NCI-H128 (cell line): Measurements from ENCODE around the gene TRIM54.
"Not testable (repeated sequence)": the region's sequence is repeated elsewhere in the genome, so short reads cannot be mapped to it uniquely, and the experiment has no call there.

ENCODE experiments used
- DNase-seq: peaks from one replicate; lab custom pipeline; 2025; ENCODE audit not compliant: unreplicated experiment; lab: John Stamatoyannopoulos, UW

The TRIM54 gene

DNA sequence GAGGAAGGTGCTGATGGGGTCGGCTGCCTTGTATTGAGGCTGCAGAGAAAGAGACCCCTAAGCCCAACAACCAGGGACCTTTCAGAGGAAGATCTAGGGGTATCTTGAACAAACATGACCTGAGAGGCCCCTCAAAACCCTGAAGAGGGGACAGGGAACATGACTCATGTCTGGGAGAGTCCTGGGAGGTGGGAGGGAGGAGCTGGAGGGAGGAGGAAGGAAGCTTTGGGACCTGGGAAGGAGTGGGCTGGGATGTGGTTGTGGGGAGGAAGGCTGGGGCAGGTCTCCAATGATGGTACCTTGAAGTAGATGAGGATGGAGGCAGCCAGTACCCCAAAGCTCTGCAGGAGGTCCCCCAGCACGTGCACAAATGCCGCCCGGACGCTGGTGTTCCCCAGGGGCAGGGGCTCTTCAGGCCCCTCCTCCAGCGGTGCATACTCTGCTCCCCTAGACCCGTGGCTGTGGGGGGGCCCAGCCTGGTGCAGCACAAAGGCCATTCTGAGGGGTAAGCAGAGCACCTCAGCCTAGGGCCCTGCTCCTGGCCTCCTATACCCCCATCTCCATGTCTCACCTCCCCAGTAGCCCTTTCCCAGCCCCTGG lies 25.3 kb upstream of the TRIM54 start:
- no peak for DNase-seq

DNA sequence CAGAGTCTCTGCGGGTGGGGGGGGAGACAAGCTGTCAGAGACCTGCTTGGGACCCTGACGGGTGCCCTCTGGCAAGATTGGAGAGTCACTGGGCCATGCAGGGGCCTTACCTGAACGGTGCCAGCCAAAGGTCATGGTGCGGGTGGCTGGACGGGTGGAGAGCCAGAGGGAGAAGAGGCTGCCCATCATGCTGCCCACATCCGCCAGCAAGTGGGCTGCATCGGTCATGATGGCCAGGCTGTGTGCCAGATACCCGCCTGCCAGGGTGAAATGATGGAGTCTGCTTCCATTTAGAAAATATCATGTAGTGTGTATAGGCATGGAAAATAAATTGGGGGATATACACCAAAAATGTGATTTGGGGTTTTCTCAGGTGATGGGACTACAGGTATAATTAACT lies 24.2 kb upstream of the TRIM54 start:
- no peak for DNase-seq

DNA sequence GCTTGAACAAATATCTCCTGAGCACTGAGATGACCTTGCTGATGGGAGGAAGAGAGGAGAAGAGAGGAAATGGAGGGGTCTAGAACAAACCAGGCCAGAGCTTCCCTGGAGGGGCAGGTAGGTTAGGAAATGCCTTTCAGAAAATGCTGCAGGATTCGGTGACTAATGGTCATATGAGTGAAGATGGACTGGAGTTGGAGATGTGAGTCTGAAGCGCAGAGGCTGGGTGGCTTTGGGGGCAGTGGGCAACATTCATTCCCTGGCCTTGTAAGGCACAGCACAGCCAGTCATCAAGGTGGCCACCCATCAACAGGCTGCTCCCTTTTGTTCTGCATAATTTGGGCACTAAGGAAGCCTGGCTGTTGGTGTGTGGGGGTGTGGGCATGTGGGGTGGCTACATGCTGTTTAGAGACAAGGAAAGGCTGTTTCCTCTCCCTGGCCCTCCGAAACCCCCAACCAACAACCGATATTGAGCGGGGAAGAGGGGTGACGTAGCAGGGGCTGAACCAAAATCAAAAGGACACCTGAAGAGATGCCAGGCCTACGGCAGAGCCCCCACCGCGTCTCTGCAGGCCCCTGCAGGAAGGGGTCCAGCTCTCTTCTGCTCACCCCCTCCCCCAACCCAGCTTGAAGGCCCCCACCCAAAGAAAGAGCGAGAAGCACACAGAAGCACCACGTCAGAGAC lies 20.8 kb upstream of the TRIM54 start:
- no peak for DNase-seq

DNA sequence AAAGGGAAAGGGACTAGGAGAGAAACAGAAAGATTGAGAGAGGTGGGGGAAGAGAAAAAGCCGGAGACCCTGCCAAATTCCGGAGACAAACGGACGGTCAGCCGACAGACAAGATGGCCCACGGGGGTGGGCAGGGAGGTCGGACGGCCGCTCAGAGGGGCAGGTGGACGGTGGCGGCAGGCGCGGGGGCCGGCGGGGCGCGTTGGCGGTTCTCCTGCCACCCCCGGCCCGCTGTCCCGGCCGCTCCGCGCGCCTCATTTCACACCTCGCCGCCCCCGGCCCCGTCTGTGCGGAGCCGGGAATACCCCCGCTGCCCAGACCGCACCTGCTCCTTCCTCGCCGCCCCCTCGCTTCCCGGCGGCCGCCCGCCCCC lies 20.3 kb upstream of the TRIM54 start:
- no peak for DNase-seq

DNA sequence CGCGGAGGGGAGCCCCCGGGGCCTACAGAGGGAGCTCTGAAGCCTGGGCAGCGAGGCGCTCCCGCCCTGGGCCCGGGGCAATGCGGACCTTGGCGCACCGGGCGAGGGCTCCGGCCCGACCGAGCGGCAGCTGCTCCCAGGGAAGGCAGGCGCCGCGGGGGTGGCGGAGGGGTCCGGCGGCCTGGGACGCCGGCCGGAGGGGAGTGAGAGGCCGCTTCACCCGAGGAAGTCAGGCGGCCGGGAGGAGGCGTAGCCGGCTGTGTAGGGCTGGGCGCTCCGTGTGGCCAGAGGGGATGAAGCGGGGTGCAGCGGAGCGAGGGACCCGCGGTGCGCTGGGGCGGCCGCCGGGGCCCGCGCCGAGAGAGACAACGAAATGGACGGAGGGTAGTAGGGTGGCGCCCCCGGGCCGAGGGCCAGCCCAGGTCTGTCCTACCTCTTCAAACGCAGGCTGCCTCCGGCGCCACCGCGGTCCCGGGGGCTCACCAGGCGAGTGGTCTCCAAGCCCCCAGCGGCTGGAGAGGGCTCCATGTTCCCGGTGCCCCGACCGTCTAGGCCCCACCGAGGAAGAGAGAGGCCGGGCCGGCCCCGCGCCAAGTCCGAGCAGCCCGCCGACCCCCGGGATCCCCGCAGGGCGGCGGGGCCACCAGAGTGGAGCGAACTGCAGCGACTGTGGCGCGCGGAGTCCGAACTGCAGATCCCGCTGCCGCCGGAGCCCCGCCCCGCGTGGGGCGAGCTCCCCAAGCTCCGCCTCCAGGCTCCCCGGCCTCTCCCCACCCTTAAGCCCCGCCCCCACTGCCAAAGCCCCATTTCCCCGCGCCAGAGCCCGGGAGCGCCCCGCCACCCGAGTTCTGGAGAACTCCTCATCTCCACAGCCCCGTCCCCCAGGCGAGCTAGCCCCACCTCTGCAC lies 19.6 kb upstream of the TRIM54 start, which contains the start of gene SLC30A3:
Gene SLC30A3, minus strand, starts transcription at position 669 of the 908 bp plus-strand sequence. Its CDS starts 141 bp downstream, at position 528.
- no peak for DNase-seq

DNA sequence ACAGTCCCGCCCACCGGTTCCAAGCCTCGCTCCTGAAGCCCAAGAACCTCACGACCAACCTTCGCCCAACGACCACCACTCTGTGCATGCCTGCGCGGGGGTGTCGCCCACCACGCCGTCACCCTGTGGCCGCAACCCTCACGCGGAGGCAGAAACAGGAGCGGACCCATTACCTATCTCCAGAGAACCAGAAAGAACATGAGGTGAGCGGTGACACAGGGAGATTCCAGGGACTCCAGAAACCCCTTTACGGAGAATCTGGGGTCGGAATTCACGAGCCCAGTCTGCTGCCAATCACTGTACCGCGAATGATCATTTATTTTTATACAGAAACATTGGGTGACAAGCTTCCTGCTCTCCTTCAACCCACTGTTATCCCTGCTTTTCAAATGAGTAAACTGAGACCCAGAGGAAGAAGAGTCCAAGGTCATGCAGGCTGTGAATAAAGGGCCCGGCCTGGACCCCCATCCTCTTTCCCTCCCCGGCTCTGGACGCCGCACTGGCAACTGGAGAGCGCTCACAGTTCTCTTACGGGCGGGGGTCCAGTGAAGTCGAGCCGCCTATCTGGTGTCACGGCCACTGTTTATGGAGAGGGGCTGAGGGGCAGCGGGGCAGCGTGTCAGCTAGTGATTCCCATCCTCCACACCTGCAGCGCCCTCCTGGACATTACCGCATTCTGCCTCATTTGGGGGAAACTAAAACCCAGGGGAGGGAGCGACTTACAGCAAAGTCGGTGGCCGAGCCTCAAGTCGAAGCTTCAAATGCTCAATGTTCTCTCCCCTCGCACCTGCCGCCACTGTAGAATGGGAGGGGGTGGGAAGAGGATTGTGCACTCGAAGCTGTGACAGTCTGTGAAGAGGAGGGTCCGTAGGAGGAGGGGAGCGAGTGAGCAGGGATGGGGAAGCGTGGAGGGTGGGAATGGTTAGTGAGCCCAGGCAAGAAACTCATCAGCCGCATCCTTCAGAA lies 18.7 kb upstream of the TRIM54 start:
- DNase-seq = no peak

DNA sequence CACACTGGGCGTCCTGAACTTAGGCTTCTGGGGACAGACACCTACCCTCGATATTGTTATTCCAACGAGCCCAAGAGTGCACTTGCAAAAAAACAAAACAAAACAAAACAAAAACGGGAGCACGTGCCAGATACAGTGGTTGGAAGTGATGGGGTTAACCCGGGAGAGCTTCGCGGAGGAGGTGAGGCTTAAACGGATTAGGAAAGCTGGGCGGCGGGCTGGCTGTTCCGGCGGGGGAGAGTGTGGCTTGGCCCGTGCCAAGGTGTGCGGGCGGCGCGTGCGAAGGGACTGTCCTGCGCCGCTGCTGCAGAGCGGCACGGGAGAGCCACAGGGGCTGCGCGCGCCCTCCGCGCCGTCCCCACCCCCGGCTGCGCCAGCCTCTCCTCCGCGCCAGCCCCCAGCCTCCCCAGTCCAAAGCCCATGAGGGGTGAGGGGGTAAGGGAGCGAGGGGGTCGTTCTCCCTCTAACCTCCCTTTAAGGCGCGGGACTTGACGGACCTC lies 17.9 kb upstream of the TRIM54 start:
- DNase-seq = no peak

DNA sequence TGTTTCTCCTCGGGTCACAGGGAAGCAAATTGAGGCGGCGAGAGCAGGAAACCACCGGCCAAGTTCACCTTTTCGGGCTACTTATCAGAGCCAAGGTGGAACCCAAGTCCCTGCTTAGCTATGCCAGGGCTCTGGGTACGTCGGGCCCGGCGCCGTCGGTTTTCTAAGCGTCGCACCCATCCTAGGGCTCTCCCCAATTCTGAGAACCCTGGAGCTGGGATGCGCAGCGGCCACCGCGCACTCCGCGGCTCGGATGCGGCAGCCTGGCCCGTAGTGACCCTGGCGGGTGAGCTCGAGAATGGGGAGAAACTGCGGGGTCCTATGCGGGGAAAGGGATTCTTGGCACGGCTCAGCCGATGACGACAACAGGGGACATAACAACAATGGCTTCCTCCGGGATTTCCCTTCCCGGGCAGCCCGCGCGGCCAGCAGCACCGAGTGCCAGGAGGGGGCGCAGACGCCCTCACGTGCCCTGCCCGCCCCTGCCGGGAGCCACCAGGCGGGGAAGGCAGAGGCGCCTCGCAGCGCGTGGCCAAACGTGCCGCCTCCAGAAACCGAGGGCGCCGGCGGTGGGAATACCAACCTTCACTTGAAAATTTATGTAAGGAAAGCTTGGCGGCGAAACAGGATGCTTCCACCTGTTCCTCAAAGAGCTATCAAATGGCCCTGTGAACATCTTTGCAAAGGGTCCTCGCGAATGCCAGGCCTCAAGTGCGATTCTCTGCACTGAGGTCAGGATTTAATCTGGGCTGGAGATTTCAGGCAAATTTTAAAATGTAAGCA lies 17.3 kb upstream of the TRIM54 start:
- peak; percentile 40 for DNase-seq

DNA sequence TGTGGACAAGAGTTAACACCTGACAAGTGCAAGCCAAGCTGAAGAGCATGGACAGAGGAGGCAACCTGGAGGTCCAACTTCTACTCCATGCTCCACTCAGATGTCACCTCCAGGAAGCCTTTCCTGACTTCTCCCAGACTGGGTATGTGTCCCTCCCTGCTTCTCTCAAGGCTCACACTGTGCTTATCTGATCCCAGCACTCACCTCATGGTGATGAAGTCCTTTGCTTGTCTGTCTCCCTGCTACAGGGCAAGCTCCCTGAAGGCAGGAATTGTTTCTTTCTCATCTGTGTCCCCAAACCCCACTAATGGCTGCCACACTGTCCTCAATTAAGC lies 16.7 kb upstream of the TRIM54 start:
- no peak for DNase-seq

DNA sequence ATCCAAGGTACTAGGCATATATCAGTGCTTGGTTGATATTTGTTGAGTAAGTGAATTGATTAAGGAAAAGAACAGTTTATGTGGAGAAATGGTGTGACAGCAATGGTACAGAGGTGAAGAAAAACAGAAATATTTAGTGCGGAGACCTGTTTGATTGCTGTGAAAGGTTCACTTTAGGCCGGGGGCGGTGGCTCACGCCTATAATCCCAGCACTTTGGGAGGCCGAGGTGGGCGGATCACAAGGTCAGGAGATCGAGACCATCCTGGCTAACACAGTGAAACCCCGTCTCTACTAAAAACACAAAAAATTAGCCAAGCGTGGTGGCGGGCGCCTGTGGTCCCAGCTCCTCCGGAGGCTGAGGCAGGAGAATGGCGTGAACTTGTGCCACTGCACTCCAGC lies 13.9 kb upstream of the TRIM54 start:
- DNase-seq = not testable (repeated sequence)

DNA sequence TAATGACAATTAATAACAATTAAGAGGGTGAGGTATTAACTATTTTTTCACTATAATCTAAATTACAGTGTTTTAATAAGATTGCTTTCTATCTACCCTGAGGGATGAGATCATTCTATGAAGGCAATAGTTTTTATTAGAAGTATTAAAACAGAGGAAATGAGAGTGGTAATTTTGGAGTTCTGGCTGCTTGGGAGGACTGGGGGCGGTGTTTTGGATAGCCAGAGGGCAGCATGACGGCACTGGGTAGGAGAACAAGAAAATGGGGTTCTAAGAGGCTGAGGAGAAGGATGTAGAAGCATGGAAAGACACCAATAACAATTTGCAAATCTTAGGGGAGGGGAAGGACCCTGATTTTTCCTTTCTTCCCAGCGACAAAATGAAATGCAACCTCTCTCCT lies 12.1 kb upstream of the TRIM54 start:
- DNase-seq = no peak

DNA sequence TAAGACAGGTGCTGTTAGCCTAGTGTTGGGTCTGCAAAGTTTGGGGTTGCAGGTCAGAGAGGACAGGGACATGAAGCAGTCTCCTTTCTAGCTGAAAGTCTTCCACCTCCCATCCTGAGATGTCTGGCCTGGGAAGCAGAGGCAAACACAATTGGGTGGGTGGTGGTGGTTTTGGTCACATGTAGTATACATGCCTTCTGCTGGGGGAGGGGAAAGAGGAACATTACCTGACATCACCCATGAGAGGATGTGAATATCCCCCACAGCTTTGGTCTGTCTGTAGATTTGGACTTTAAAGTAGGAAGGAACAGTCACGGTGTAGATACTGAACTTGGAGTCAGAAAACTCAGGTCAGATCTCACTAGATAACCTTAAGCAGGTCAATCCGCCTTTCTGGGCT lies 11.6 kb upstream of the TRIM54 start:
- DNase-seq = no peak

DNA sequence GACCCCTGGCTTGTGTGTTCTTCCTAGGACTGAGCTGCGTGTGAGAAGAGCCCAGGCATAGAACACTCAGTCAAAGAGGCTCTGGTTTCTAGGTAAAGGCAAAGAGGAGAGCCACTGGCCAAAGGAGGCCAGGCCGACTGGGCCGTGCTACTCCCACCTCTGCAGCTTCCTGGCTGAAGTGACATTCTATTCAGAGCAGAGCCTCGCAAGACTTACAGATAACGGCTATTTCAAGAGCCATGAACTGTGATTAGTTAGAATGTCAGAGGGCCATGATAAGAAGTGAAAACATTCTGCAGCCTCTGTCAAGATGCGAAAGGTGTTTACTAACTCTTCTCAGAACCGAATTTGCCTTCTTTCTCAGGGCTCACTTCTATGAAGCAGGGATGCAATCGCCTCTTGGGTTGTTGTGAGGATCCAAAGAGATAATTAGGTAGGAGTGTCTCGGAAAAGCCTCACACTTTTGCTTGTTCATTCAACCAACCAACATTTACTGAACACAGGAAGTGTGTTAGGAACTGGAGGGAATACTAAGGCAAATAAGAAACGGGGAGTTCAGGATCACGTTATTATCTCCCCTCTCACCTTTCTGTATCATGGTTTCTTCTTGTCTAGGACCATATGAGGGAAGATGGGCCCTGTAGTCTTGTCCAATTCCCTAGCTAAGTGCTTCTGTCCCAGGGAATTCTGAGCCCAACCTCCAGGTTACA lies 10.4 kb upstream of the TRIM54 start:
- DNase-seq = no peak

DNA sequence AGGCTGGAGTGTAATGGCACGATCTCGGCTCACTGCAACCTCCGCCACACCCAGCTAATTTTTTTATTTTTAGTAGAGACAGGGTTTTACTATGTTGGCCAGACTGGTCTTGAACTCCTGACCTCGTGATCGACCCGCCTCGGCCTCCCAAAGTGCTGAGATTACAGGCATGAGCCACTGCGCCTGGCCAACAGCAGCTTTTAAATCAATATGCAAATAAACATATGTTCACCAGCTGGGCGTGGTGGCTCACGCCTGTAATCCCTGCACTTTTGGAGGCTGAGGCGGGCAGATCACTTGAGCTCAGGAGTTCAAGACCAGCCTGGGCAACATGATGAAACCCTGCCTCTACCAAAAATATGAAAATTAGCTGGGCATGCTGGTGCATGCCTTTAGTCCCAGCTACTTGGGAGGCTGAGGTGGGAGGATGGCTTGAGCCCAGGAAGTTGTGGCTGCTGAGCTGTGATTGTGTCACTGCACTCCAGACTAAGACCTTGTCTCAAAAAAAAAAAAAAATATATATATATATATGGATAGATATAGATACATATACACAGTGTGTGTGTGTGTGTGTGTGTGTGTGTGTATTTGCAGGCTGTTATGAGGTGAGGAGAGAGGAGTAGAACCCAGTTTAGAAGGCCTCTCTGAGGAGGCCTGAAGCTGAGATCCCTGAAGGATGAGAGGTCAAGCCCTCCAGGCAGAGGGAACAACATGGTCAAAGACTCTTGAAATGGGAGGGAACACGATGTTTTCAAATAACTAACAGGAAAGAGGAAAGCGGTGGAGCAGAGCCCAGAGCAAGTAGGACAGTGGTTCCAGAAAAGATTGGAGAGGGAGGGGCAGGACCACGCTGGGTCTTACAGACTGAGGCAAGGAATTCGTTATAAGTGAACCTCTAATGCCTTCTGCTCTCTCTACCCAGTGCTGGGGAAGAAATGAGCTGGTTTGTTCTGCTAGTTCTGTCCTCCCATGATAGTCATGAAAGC lies 9.4 kb upstream of the TRIM54 start:
- not testable (repeated sequence) for DNase-seq

DNA sequence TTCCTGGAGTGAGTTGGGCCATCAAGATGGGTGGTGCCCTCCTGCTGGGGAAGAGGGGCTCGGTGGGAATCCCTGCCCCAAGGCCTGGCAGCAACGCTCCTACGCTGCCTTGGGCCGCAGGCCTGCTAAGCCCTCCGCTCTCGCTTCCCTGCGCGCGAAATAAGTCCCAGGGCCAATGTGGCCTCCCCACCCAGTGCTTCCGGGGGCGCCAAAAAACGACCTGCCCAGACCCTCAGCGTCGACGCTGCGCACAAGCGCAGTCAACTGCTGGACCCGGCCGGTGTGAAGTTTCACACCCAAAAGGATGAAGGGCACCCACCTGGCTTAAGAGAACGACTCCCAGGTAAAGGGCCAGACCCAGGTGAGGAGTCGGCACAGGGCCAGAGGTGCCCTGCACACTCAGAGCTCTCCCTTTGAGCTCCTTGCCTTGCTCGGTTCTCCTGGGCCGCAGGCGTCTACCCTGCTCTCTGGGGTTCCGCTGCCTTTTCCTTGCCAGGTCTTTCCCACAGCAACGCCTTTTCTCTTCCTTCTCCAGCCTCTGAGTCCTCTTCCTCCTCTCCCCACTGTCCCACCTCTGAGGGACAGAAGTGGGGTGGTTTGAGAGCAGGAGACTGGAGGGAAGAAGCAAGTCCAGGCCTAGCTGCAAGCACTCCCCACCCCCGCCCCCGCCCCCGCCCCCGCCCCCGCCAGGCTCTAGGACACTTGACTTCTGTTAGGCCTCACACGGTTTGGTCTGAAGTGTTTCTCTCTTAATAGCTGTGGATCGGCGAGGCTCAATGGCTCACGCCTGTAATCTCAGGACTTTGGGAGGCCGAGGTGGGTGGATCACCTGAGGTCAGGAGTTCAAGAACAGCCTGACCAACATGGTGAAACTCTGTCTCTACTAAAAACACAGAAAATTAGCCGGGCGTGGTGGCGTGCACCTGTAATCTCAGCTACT lies 6.7 kb upstream of the TRIM54 start, which contains the start of gene DNAJC5G:
Gene DNAJC5G, plus strand, starts transcription at position 223 of the 940 bp plus-strand sequence. CDS start 1,296 bp downstream, outside the sequence.
- no peak for DNase-seq

DNA sequence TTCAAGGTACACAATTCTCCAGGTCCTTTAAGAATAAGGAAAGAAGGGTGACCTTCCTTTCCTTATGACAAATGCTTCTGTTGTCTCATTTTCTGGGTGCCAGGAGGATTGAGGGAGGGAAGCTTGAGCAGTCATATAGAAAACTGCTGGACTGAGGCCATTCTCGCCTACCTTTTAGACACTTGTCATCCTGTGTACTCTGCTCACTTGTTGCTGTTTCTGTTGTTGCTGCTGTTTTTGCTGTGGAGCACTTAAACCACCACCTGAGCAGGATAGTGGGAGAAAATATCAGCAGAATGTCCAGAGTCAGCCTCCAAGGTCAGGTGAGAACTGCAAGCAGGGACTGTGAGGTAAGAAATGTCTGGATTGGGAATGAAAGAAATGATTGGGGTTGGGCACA lies 4.2 kb upstream of the TRIM54 start:
- no peak for DNase-seq

DNA sequence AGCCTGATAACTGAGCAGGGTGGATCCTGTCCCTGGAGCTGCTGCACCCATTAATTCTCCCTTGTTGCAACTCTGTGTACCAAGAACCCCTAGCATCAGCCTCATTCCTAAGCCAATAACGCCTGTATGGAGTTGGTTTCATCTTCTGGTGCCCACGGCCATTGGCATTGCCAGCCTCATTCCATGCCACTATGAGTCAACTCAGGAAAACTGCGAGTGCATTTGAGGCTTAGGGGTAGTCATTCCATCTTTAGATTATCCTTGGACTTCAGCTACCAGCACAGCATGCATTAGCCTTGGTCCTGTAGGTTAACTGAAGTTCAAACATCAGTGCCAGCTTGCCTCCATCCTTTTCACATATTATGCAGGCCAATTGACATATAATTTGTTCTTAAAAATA lies 1.4 kb upstream of the TRIM54 start:
- no peak for DNase-seq
